Measurements from ENCODE around the gene GPRC5C. TPM values are rescaled to one million over a fixed set of nuclear protein-coding genes. Genes with fewer than 3 reads are reported as not detected.
A peak's percentile ranks its signal among the peaks of the same experiment; 100 is the strongest.

Gene GPRC5C
- total RNA-seq, 1 donor from 2014 or later, result 0.40 TPM

DNA sequence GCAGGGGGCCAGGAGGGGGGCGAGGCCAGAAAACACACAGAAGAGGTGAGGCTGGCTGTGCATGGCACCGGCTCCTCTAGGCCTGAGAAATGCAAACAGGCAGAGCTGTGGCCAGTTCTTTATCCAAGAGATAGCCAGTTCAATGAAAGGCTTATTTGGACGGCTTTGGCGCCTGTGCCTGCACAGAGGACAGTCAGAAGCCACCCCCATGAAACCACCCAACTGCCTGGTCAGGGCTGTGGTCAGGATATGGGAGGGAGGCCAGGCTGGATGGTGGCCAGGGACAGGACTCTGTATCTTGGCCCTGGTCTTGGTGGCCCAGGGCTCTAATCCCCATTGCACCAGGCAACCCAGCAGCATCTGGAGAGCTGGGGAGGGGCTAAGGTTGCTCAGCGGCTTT lies 24.5 kb upstream of the GPRC5C start:
- no peak for DNase-seq (ENCODE audit: low read depth in 2 of 2)

DNA sequence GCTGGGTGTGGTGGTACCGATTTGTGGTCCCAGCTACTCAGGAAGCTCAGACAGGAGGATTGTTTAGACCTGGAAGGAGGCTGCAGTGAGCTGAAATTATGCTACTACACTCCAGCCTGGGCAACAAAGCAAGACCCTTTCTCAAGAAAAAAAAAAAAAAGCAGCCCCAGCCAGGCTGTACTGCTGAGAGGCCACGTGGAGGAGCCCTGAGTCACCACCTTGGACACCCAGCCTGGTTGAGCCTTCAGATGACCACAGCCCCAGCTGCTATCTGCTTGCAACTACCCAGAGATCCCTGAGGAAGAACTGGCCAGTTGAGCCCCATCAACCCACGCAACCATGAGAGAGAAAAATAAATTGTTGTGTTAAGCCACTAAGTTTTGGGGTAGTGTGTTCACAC lies 23.6 kb upstream of the GPRC5C start:
- DNase-seq (ENCODE audit: low read depth in 2 of 2), result peak in 1 of 2 donors; percentile 9

DNA sequence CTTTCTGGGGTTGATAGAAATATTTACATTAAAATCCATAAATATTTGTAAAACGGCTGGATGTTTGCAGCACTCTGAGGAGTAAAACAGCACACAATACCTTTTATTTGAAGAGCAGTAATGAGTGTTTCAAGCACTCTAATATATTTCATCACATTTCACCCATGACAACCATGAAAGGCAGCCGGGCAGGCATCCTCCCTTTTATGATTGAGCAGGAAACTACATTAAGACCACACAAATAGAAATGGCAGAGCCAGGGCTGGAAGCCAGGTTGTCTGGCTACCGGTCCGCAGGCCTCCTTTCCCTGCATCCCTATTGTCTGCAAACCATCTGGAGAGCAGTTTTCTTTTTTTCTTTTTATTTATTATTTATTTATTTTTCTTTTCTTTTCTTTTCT lies 23.1 kb upstream of the GPRC5C start:
- peak in 1 of 2 donors; percentile 19 for DNase-seq (ENCODE audit: low read depth in 2 of 2)

DNA sequence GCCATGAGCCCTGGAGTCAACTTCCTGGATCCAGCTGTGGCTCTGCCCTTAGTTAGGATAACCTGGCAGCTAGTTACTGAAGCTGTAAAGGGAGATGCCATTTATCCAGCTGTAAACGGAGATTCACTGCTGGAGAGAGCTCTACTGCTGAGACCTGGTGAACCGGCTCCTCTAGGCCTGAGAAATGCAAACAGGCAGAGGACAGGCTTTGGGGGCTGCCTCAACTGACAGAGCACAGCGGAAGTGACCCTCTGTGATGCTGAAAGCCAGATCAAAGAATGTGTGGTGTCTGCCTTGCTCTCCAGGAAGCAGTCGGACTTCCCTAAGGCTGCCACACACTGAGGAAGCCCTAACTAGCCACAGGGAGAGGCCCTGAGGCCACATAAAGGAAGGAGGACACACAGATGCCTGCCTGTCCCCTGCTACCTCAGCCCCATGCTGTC lies 21.9 kb upstream of the GPRC5C start:
- no peak for DNase-seq (ENCODE audit: low read depth in 2 of 2)

DNA sequence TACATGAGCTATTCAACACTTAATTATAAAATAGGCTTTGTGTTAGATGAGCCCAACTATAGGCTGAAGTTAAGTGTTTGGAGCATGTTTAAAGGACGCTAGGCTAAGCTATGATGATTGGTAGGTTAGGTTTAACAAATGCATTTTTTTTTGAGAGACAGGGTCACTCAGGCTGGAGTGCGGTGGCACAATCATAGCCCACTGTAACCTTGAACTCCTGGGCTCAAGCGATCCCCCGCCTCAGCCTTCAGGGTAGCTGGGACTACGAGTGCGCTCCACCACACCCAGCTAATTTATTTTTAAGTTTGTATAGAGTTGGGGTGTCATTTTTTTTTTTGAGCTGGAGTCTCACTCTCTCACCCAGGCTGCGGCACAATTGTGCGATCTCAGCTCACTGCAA lies 19.3 kb upstream of the GPRC5C start:
- DNase-seq (ENCODE audit: low read depth in 2 of 2), result no peak

GRCh38 chr17:74413491-74413890 lies 18.4 kb upstream of the GPRC5C start:
- no peak for DNase-seq (ENCODE audit: low read depth in 2 of 2)

- no peak for DNase-seq (ENCODE audit: low read depth in 2 of 2)
Observed at GRCh38 chr17:74414510-74414909, 17.4 kb upstream of the GPRC5C start.

GRCh38 chr17:74415608-74416396 lies 16.1 kb upstream of the GPRC5C start:
- no peak for DNase-seq (ENCODE audit: low read depth in 2 of 2)

DNA sequence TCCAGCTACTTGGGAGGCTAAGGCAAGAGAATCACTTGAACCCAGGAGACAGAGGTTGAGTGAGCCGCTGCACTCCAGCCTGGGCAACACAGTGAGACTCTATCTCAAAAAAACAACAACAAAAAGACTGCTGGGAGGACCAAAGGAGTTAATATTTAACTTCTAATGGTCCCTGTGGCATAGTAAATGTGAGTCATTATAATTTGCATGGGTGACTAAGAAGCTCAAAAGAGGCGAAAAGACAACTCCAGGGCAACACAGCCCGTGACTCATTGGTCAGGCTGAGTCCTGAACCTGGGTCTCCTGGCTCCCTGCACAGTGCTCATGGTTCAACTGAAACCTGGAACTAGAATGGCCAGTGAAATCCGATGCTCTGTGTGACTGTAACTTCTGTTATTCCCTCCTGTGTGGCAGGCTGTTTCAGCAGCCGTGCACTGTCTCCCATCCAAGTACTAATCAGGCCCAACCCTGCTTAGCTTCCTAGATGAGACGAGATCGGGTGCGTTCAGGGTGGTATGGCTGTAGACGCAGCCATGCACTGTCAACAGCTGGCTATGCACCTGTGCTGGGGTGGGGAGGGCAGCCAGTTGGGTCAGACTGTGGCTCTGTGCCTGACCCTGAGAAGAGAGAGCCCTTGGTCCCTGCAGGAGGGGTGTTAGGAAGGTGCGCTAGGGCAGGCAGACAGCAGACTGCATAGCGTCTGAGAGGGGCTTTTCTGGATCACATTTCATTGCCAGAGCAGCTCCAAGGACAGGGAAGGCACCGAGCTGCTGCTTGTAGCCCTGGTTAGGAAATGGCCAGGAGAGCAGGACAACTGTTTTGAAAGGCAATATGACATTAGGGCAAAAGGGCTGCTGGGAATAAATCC lies 14.5 kb upstream of the GPRC5C start:
- peak in 1 of 2 donors; percentile 5 for DNase-seq (ENCODE audit: low read depth in 2 of 2)

GRCh38 chr17:74419928-74420411 lies 11.9 kb upstream of the GPRC5C start:
- no peak for DNase-seq (ENCODE audit: low read depth in 2 of 2)

DNA sequence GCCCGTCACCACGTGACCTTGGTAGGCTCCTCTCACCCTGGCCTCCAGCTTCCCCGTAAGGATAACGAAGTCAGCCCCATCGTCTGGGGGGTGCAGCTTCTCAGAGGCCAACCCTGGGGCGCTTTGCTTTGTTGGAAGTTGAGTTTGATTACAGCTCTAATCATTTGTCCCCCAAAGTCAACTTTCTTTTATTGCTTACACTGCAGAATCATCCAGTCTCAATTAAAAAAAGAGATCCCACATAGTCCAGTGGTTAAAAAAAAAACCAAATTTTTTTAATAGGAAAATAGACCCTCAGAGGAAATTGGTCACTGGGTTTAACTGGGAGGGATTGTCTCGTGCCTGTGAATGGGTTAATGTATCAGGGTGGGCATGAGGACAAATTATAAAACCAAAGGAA lies 7.8 kb upstream of the GPRC5C start:
- no peak for DNase-seq (ENCODE audit: low read depth in 2 of 2)

GRCh38 chr17:74424657-74425056 lies 7.2 kb upstream of the GPRC5C start:
- DNase-seq (ENCODE audit: low read depth in 2 of 2), result no peak

DNA sequence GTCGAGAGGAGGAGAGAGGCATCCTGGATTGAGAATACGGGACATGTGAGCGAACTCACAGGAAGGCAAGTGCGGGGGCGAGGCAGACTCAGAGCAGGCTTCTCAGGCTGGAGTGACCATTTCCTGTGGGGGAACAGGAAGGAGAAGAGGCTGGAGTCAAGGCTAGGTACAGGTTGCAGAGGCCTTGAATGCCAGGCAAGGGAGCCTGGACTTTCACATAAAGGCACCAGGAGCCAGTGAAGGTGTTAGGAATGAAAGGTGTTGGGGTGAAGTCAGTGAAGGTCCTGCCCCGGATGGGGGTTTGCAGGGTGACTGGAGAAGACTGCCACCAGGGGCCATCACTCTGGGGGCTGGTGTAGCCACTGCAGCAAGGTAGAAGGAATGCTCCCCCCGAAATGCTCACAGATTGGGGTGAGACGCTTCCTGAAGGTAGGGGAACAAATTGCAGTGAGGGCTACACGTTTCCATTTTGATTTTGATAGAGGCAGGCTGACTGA lies 5.3 kb upstream of the GPRC5C start:
- no peak for DNase-seq (ENCODE audit: low read depth in 2 of 2)

GRCh38 chr17:74427048-74427762 lies 4.7 kb upstream of the GPRC5C start:
- no peak for DNase-seq (ENCODE audit: low read depth in 2 of 2)

DNA sequence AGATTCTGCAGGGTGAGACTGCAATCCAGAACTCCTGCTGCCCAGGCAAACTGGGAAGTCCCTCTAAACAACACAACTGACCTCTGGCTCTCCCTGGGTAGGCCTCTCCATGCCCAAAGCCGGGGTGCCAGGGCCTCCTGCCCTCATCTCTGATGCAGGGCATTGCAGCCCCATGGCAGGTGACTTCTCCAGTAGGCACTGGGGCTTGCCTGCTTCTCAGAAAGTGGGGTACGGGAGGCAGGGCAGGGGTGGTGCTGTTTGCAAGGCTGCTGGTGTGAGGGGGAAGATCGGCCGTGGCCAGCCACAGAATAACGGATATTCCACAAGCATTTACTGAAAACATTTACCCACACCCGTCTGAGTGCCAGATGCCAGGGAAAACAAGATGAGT lies 4.1 kb upstream of the GPRC5C start:
- no peak for DNase-seq (ENCODE audit: low read depth in 2 of 2)

GRCh38 chr17:74429604-74430384 lies 2.1 kb upstream of the GPRC5C start:
- DNase-seq (ENCODE audit: low read depth in 2 of 2), result no peak

GRCh38 chr17:74430385-74430705 lies 1.5 kb upstream of the GPRC5C start:
- DNase-seq (ENCODE audit: low read depth in 2 of 2), result no peak

DNA sequence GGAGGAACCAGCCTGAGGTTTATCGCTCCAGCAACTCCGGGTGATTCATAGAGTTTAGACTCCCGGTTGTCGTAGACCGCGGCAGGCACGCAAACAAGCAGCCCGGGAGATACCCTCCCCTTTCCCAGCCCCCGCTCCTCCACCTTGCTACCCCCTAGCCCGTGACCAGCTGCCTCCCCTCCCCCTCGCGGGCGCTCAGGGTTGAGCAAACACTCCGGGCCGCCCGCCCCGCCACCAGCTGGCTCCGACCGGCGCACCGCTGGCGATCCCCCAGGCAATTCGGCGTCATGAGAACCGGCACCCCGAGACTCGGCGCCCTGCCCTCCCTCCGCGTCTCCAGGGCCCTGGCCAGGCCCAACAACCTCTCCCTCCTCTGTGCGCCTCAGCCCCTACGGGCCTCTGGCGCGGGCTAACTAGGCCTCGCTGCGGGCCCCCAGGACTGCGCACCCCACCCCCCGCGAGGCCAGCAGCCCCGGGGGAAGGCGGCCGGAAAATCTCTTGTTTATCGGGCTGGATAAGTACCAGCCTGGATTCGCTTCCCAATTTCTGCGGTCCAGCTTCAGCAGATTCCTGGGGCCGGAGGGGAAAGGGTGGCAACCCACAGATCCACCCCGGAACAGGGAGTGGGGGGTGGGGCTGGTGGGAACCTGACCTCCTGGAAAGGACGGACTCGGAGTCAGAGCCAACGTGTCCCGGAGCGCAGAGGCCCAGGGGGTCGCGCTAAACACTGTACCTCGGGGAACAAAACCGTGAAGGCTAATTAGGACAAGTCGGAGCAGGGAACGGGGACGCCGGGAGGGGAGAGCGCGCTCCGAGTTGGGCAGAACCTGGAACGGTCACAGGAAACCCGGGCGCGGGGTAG lies 951 bp upstream of the GPRC5C start:
- DNase-seq (ENCODE audit: low read depth in 2 of 2), result no peak

- DNase-seq (ENCODE audit: low read depth in 2 of 2), result no peak
Observed at GRCh38 chr17:74432424-74432690, 469 bp downstream of the GPRC5C start.

DNA sequence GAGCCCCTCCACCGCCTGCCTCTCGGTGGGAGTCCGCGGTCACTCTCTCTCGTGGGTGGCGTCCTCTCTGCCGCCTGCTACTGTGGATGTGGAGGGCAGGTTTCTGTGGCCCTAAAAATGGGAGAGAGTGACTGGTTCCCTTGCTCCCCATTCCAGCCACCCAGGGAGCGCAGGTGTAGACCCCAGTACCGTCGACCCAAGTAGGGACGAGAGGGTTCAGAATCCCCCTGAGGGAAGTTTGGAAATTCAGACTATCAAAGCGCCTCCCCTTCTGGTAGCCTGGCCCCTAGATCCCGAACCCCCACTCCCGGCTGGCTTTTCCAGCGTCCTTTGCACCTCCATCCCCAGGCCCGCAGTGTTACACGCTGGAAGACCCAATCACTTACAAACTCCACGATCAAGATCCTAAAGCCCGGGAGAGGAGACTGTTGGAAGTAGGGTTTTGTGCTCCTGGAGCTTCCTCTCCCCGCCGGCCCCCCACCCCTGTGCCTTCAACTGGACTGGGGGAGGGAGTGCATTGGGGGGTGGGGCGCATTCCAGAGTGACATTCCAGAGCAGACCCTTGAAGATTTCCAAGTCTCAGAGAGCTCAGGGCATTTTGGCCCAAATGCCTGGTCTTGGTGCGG lies 991 bp downstream of the GPRC5C start:
- no peak for DNase-seq (ENCODE audit: low read depth in 2 of 2)

Measured in lung microvascular endothelial cell (primary cell).